Lower leg skin (tissue), 4 donors: ENCODE data around the gene SWAP70. TPM values are rescaled to one million over a fixed set of nuclear protein-coding genes. Genes with fewer than 3 reads are reported as not detected.
A peak's percentile ranks its signal among the peaks of the same experiment; 100 is the strongest.

Experiments
- DNase-seq, 2 donors: peaks; one replicate each; pipeline ENCODE4 v3.0.0-alpha.2; 2019; ENCODE audit warnings: low spot score in 2 of 2
- H3K4me3 ChIP-seq: fragments of 200-600 bp; sonication (generic); 2 replicates; pipeline ENCODE4 v1.5.1; 2017; ENCODE audit warnings: mild to moderate bottlenecking, low read depth; ENCODE audit not compliant: poor library complexity, severe bottlenecking
- CTCF ChIP-seq, 3 donors: fragments of 450-650 bp; IDR thresholded peaks; one replicate each; pipeline ENCODE4 v1.5.1; 2016; ENCODE audit warnings: antibody characterized with exemption in 3 of 3, mild to moderate bottlenecking in 3 of 3, moderate library complexity in 2 of 3
- POLR2A ChIP-seq, 2 donors: fragments of 450-650 bp; IDR thresholded peaks; one replicate each; pipeline ENCODE4 v1.6.1; 2016 to 2017; ENCODE audit warnings: antibody characterized with exemption in 2 of 2, mild to moderate bottlenecking in 1 of 2, moderate library complexity in 1 of 2
- WGBS, 2 donors: methylation state at CpG; one replicate each; pipeline ENCODE4 v1.1.5; 2018; 5-methylcytosine and 5-hydroxymethylcytosine counted together
- intact Hi-C: fragments of 100-400 bp; cut with DNase I; formaldehyde crosslinking; loops from one replicate; pipeline ENCODE4 v1.15.0; 2023; ENCODE audit warnings: low total_unique reads
- total RNA-seq, 4 donors: library from RNA; depleted of rRNA; stranded (reverse); fragments of >200 nt; gene quantifications; one replicate each; pipeline ENCODE4 v1.1.0, GENCODE V29; 2016

Gene SWAP70
- 10 to 100 TPM; 40.8 to 83.1 (median 56.3) TPM for total RNA-seq

GRCh38 chr11:9663699-9664275 lies at the start of gene SWAP70:
SWAP70 (plus strand) TSS chr11:9664077; CDS start chr11:9664180, 103 bp downstream.
- H3K4me3 ChIP-seq = peak within 1 kb of the TSS; percentile 66
- TF ChIP-seq CTCF (IDR thresholded peaks at IDR 0.05) (no peak), POLR2A (IDR thresholded peaks at IDR 0.05) (no peak)
- intact Hi-C loops = no loop called here
- DNase-seq = peak; percentile 86 to 98
- 1 to 3% methylated on average over 12 to 27 of the region's 38 CpGs for WGBS, 2 donors

- WGBS, 2 donors = 64 to 69% methylated on average over 2 of the region's 2 CpGs
- no peak overlapping the region for H3K4me3 ChIP-seq
- TF ChIP-seq POLR2A (IDR thresholded peaks at IDR 0.05) (no peak), CTCF (IDR thresholded peaks at IDR 0.05) (no peak)
- intact Hi-C loops = no loop called here
- peak in 1 of 2 donors; percentile 81 for DNase-seq
Measured at GRCh38 chr11:9615031-9615451, 48.8 kb upstream of the SWAP70 start.

- 45 to 58% methylated on average over 2 of the region's 2 CpGs for WGBS, 2 donors
- intact Hi-C loops = no loop called here
- TF ChIP-seq CTCF (IDR thresholded peaks at IDR 0.05) (no peak), POLR2A (IDR thresholded peaks at IDR 0.05) (no peak)
- DNase-seq = peak in 1 of 2 donors; percentile 34
- no peak overlapping the region for H3K4me3 ChIP-seq
Measured at GRCh38 chr11:9616042-9616675, 47.7 kb upstream of the SWAP70 start.

GRCh38 chr11:9616858-9617257 lies 47.0 kb upstream of the SWAP70 start:
- WGBS, 2 donors = 94 to 95% methylated on average over 4 of the region's 4 CpGs
- intact Hi-C loops = no loop called here
- no peak for TF ChIP-seq CTCF (IDR thresholded peaks at IDR 0.05)
- no peak for TF ChIP-seq POLR2A (IDR thresholded peaks at IDR 0.05)
- no peak overlapping the region for H3K4me3 ChIP-seq
- peak in 1 of 2 donors; percentile 43 for DNase-seq

- intact Hi-C loops = no loop called here
- H3K4me3 ChIP-seq = no peak overlapping the region
- no peak for DNase-seq
- TF ChIP-seq POLR2A (IDR thresholded peaks at IDR 0.05) = no peak
- no peak for TF ChIP-seq CTCF (IDR thresholded peaks at IDR 0.05)
- 37 to 58% methylated on average over 5 of the region's 5 CpGs for WGBS, 2 donors
Measured at GRCh38 chr11:9617940-9618339, 45.9 kb upstream of the SWAP70 start.
